Measurements from ENCODE around the gene FAM171A1. TPM values are rescaled to one million over a fixed set of nuclear protein-coding genes. Genes with fewer than 3 reads are reported as not detected.

FAM171A1 gene
- polyA plus RNA-seq, 1 of the 3 experiments (the other 2 are of a cell fraction), result 26.3 TPM

DNA sequence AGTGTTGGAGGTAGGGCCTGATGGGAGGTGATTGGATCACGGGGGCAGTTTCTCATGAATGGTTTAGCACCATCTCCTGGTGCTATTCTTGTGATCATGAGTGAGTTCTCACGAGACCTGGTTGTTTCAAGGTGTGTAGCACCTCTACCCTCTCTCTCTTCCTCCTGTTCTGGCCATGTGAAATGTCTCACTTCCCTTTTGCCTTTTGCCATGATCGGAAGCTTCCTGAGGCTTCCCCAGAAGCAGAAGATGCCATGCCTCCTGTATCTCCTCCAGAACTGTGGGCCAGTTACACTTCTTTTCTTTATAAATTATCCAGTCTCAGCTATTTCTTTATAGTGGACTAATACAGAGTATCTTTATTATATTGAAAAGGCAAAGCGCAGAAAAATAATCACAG lies 90.1 kb downstream of the FAM171A1 start:
- H3K9me2 ChIP-seq, result no peaks in the 10 kb centered on the region
- DNase-seq, result no peak
- H3K4me1 ChIP-seq (ENCODE audit: control insufficient read depth in 1 of 2, insufficient read depth in 2 of 2, low read depth in 1 of 2, low read length in 1 of 2), result no peaks in the 10 kb centered on the region
- H3K79me2 ChIP-seq (ENCODE audit: insufficient read depth), result no peaks in the 10 kb centered on the region
- no peaks in the 10 kb centered on the region for H4K20me1 ChIP-seq (ENCODE audit: insufficient read depth)
- ChIA-PET CTCF (interaction anchor here (1.1 to 1.7 kb wide), 2 partner anchors 10 to 19 kb away, joined by 3 to 7 read pairs; no protein-coding TSS in a partner anchor), POLR2A (no interaction called here)
- no peaks in the 10 kb centered on the region for H3F3A ChIP-seq (replicated peaks; ENCODE audit: insufficient read depth)
- H3K36me3 ChIP-seq (replicated peaks in 1 of 2; ENCODE audit: control insufficient read depth in 1 of 2, insufficient read depth in 2 of 2, low read length in 1 of 2), result no peaks in the 10 kb centered on the region
- 91% methylated on average over 4 of the region's 4 CpGs for WGBS (ENCODE audit: low lambda C conversion rate)
- no peak overlapping the region for H2AFZ ChIP-seq (ENCODE audit: low read depth)
- no peak overlapping the region for H3K4me3 ChIP-seq (ENCODE audit: low read depth in 2 of 2, low read length in 1 of 2)
- no peak overlapping the region for H3K9ac ChIP-seq
- H3K27ac ChIP-seq (ENCODE audit: low read depth in 2 of 2, low read length in 1 of 2), result no peak overlapping the region
- H3K4me2 ChIP-seq, result no peak overlapping the region
- TF ChIP-seq NRF1 (IDR thresholded peaks at IDR 0.05; ENCODE audit: low read depth, low read length) (no peak), ELF1 (IDR thresholded peaks at IDR 0.05) (no peak), USF2 (IDR thresholded peaks at IDR 0.05; ENCODE audit: borderline replicate concordance, low read depth, low read length) (no peak), GATA2 (CRISPR knock-in tag; IDR thresholded peaks at IDR 0.05) (no peak), TAF1 (IDR thresholded peaks at IDR 0.05; ENCODE audit: borderline replicate concordance, low read depth, low read length) (no peak), RXRA (IDR thresholded peaks at IDR 0.05; ENCODE audit: borderline replicate concordance, low read depth) (no peak), RCOR1 (IDR thresholded peaks at IDR 0.05; ENCODE audit: low read length) (no peak), TEAD4 (IDR thresholded peaks at IDR 0.05; ENCODE audit: borderline replicate concordance, insufficient read depth) (no peak), GABPA (IDR thresholded peaks at IDR 0.05; ENCODE audit: low read depth) (no peak), YY1 (IDR thresholded peaks at IDR 0.05; ENCODE audit: low read depth) (no peak), SMC3 (IDR thresholded peaks at IDR 0.05; ENCODE audit: low read depth, low read length) (no peak), CHD2 (IDR thresholded peaks at IDR 0.05; ENCODE audit: low read length, partially characterized antibody) (no peak), RFX5 (IDR thresholded peaks at IDR 0.05; ENCODE audit: low read length) (no peak)
- TF ChIP-seq, protein P1, sequence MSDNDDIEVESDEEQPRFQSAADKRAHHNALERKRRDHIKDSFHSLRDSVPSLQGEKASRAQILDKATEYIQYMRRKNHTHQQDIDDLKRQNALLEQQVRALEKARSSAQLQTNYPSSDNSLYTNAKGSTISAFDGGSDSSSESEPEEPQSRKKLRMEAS (IDR thresholded peaks at IDR 0.05; ENCODE audit: low read depth), result no peak
- TF ChIP-seq, protein P2, sequence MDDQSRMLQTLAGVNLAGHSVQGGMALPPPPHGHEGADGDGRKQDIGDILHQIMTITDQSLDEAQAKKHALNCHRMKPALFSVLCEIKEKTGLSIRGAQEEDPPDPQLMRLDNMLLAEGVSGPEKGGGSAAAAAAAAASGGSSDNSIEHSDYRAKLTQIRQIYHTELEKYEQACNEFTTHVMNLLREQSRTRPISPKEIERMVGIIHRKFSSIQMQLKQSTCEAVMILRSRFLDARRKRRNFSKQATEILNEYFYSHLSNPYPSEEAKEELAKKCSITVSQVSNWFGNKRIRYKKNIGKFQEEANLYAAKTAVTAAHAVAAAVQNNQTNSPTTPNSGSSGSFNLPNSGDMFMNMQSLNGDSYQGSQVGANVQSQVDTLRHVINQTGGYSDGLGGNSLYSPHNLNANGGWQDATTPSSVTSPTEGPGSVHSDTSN (IDR thresholded peaks at IDR 0.05), result no peak
- no peaks in the 10 kb centered on the region for H3K27me3 ChIP-seq (ENCODE audit: insufficient read depth)
- H3K9me3 ChIP-seq, result no peaks in the 10 kb centered on the region

DNA sequence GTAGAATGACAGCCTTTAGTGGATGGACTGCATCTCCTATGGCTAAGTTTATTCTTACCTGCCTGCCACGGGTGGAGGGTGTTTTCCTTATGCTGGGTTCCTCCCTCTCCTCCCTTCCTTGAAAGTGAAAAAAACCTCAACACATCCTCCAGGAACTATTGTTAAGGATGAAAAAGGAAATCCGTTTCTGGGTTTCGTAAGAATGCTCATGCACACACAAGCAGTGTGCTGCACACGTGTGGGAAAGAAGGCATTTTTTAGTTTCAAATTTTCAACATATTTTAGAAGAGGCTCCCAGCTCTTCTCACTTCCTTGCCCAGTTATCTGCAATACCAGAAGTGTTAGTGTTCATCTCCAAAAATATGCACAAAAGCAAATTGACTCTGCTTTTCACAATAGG lies 90.6 kb downstream of the FAM171A1 start:
- no peak for DNase-seq
- no peaks in the 10 kb centered on the region for H3K79me2 ChIP-seq (ENCODE audit: insufficient read depth)
- H3F3A ChIP-seq (replicated peaks; ENCODE audit: insufficient read depth), result peaks cover 3% of the 10 kb centered on the region
- H3K27ac ChIP-seq (ENCODE audit: low read depth in 2 of 2, low read length in 1 of 2), result no peak overlapping the region
- ChIA-PET POLR2A (no interaction called here), CTCF (no interaction called here)
- no peaks in the 10 kb centered on the region for H3K27me3 ChIP-seq (ENCODE audit: insufficient read depth)
- WGBS (ENCODE audit: low lambda C conversion rate), result 93% methylated on average over 4 of the region's 4 CpGs
- H3K4me3 ChIP-seq (ENCODE audit: low read depth in 2 of 2, low read length in 1 of 2), result no peak overlapping the region
- H2AFZ ChIP-seq (ENCODE audit: low read depth), result no peak overlapping the region
- H3K9ac ChIP-seq, result no peak overlapping the region
- H3K4me1 ChIP-seq (ENCODE audit: control insufficient read depth in 1 of 2, insufficient read depth in 2 of 2, low read depth in 1 of 2, low read length in 1 of 2), result no peaks in the 10 kb centered on the region
- H3K9me2 ChIP-seq, result no peaks in the 10 kb centered on the region
- peaks cover 0 to under 1% of the 10 kb centered on the region in 2 experiments for H3K36me3 ChIP-seq (replicated peaks in 1 of 2; ENCODE audit: control insufficient read depth in 1 of 2, insufficient read depth in 2 of 2, low read length in 1 of 2)
- no peaks in the 10 kb centered on the region for H3K9me3 ChIP-seq
- no peak overlapping the region for H3K4me2 ChIP-seq
- H4K20me1 ChIP-seq (ENCODE audit: insufficient read depth), result no peaks in the 10 kb centered on the region
- TF ChIP-seq TEAD4 (IDR thresholded peaks at IDR 0.05; ENCODE audit: borderline replicate concordance, insufficient read depth) (no peak), TCF12 (IDR thresholded peaks at IDR 0.05) (no peak), USF2 (IDR thresholded peaks at IDR 0.05; ENCODE audit: borderline replicate concordance, low read depth, low read length) (no peak), FOSL2 (IDR thresholded peaks at IDR 0.05; ENCODE audit: borderline replicate concordance, low read depth) (no peak), GATA2 (CRISPR knock-in tag; IDR thresholded peaks at IDR 0.05) (no peak), NFIC (IDR thresholded peaks at IDR 0.05; ENCODE audit: borderline replicate concordance) (no peak), YY1 (IDR thresholded peaks at IDR 0.05; ENCODE audit: low read depth) (no peak), GABPA (IDR thresholded peaks at IDR 0.05; ENCODE audit: low read depth) (no peak), CHD2 (IDR thresholded peaks at IDR 0.05; ENCODE audit: low read length, partially characterized antibody) (no peak), MEF2A (IDR thresholded peaks at IDR 0.05; ENCODE audit: borderline replicate concordance, low read depth) (no peak), CTCF (IDR thresholded peaks at IDR 0.05) (no peak), FOXM1 (IDR thresholded peaks at IDR 0.05; ENCODE audit: low read depth) (no peak), RCOR1 (IDR thresholded peaks at IDR 0.05; ENCODE audit: low read length) (no peak), SIN3A (IDR thresholded peaks at IDR 0.05; ENCODE audit: borderline replicate concordance, low read depth, low read length) (no peak)
